HG03460 (cell line): ENCODE data around the gene FXYD2.

Experiments used
- ATAC-seq: cut with Tn5 transposase; IDR thresholded peaks from one replicate; pipeline ENCODE4 v1.9.1; 2021; ENCODE audit not compliant: unreplicated experiment

The FXYD2 gene

DNA sequence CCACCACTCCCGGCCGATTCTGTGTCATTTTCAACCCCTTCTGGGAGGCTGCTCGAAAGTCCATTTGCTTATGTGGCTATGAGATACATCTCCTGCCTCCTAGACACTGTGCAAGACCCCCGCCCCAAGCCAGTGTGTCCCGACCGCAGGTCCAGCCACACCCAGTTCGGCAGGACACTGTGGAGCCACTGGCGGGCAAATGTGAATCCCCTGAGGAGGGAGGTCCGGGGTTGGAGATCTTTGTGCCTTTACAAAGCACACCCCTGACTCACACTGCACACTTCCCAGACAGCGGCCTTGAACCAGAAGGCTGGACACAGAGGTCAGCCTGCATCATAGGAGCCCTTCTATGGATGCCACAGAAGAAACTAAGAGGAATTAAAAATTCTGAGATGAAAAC, 34.5 kb upstream of the FXYD2 start:
- ATAC-seq = no peak

DNA sequence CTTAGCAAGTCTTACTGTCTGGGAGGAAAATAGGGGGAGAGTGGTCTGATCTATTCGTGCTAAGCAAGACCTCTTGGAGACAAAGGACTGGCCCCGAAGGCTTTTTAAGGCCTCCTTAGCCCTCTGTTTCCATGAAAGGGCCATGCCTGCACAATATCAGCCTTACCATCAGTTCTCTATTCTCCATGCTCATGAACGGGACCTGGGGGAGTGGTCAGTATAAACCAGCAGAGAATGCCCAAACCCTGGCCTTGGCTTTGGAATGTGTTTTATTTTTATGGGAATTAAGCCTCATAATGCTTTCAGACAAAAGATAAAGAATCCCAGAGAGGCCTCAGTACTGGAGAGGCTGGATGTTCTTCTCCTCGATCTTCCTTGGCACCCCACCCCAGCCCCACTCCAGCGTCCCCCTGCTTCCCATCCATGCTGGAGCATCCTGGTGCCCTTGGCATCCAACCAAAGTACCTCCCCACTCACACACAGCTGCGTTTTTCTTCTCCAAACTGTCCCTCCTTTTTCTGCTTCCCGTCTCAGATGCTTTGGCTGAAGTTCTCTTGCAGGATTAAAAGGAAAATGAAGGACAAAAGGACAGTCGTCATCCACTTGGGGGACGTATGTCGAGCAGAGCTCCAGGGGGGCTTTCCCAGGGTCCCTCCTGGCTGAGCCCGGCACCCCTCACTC, 33.3 kb upstream of the FXYD2 start:
- no peak for ATAC-seq

DNA sequence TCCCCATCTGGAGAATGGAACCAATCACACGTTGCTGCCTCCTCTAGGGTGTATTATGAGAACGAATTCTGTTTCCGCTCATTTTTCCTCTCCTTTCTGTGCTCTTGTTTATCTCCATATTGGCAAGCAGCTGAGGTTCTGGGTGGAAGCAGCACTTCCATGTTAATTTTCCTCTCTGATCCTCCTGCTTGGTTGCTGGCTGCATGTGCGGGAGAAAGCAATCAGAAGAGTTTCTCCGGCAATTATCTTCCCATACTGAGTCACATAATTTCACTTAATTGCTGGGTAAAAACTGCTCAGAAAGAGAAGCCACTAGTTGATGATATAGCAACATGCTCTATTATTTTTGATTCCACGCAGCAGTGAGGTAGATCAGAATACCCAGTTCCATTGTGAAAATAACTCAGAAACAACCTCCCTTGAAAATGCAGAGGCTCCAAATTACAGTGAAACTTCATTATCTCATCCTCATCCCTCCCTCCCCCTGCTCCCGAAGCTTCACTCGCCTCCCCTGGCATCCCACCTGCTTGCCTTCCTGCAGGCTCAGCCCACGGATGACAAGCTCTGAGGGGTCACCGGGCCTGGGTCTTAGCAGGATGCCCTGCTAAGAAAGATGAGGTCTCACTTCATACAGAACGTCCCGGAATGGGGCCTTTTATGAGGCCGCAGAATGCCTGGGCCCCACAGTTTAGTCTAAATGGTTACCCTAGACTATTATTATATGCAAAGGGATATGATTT, 31.5 kb upstream of the FXYD2 start:
- no peak for ATAC-seq

DNA sequence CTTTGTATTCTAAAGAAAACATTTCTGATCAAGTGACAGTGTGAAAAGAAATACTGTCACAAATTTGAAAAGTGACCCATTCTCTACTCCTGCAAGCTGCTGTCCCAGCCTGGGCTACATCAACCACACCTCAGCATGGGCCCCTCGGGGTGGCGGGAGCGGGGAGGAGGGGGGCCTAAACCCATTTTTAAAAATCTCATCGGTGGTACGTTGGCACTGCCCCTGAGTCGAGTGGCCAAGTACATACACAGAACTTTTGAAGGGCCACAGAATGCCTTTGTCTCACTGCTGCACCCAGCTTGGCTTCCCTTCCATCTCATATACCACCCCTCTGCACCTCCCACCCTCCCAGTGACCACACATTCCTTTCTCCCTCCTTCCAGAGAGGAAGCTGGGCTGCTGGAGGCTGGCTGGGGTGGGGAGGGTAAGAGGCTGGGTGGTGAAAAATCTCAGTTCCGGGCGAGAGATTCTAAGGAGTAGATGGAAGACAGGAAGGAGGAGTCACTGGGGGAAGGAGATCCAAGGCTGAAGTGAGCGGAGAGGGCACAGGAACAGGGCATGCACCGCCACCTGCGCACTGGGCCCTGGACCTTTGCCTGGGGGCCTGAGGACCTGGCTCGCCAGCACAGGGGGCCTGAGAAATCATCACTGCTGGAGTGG, 30.8 kb upstream of the FXYD2 start:
- ATAC-seq = no peak

DNA sequence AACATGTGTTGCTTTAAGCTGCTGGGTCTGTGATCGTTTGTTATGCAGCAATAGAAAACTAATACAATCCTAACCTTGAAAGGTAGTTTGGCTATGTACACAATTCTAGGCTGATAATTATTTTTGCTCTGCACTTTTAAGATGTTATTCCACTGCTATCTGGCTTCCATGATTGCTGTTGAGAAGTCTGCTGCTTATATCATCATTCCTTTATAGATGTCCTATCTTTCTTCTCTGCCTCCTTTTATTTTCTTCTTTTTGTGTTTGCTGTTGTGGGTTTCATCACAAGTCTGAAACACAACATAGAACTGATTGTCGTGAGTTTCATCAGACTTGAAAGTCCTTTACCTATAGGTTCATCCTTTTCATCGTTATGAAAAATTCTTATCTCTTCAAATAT, 27.8 kb upstream of the FXYD2 start:
- ATAC-seq = no peak

DNA sequence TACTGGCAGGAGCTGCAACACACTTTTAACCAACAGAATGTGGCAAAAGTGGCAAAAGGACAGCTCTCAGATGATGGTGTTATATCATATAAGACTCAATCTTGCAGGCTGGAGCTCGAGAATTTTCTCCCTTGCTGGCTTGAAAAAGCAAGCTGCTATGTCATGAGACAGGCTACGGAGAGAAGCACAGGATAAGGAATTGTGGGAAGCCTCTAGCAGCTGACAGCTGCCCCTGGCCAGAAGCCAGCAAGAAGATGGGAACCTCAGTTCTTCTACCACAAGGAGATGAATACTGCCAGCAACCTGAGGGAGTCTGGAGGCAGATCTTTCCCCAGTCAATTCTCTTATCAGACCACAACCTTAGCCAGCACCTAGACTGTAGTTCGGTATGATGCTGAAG, 27.3 kb upstream of the FXYD2 start:
- no peak for ATAC-seq

DNA sequence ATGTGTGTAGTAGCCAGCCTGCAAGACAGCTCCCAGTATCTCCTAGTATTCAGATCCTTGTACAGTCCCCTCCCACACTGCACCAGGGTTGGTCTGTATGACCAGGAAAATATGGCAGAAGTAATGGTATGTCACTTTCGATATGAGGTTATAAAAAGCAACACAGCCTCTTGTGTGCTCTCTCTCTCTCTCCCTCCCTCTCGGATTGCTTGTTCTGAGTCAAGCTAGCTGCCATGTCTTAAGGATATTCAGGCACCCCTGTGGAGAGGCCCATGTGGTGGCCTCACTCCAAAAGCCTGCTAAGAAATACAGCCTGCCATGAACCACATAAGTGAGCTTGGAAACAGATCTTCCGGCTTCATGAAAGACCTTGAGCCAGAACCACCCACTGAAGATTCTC, 26.6 kb upstream of the FXYD2 start:
- no peak for ATAC-seq

DNA sequence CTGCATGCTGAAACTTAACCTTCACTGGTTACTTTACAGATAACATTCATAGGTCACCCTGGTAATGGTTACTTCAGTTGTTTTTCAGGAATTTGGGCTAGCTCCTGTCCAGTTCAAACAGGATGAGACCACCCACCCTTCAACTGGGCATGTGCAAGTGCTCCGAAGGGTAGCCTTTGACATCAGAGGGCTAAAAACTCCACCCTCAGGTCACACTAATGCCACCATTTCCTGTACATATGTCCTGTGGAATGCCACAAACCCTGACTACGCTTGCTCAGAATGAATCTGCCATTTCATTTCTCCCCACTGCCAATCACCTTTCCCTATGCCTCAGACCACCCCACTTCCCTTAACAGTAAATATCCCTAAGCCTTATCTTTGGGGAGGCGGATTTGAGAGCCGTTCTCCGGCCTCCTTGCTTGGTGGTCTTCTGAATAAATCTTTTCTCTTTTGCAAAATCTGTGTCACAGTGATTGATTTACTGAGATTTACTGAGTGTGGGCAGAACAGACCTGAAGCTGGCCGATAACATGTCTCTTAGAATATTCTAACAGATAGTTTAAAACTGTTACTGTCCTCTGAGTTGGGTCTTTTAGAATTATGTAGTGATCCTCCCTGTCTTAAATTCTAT, 25.4 kb upstream of the FXYD2 start:
- no peak for ATAC-seq

DNA sequence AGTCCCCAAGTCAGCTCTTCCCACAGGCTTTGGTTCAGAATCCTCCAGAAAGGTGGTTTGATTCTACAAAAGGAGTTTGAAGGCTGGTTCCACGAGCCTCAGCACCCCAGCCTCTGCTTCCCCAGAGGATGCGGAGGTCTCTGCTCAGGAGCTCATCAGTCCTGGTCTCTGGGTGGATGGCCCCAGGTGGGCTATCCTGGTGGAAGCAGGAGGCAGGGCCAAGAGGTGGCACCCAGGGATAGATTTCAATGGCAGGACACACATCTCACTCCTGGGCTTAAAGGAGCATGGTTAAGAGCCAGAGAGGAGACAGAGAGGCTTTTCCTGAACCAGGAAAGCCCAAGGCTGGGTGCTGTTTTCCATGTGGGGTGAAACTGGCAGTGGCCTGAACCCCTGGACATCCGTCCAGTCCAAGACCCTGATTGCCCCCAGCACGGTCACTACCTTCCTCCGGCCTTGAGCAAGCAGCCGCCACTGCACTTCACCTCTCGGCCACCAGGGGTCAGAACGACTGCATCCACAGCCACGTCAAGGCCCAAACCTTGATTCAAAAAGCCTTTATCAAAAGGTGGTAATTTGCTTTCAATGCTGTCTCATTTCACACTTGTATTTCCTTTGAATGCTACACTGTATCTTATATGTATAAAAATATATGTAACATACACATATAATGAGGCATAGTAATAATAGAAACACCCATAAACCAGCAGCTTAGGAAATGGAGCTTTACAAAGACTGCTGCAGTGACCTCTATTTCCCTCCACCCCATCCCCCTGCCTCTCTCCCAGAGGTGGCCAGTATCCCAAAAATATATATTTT, 19.3 kb upstream of the FXYD2 start:
- ATAC-seq = no peak

DNA sequence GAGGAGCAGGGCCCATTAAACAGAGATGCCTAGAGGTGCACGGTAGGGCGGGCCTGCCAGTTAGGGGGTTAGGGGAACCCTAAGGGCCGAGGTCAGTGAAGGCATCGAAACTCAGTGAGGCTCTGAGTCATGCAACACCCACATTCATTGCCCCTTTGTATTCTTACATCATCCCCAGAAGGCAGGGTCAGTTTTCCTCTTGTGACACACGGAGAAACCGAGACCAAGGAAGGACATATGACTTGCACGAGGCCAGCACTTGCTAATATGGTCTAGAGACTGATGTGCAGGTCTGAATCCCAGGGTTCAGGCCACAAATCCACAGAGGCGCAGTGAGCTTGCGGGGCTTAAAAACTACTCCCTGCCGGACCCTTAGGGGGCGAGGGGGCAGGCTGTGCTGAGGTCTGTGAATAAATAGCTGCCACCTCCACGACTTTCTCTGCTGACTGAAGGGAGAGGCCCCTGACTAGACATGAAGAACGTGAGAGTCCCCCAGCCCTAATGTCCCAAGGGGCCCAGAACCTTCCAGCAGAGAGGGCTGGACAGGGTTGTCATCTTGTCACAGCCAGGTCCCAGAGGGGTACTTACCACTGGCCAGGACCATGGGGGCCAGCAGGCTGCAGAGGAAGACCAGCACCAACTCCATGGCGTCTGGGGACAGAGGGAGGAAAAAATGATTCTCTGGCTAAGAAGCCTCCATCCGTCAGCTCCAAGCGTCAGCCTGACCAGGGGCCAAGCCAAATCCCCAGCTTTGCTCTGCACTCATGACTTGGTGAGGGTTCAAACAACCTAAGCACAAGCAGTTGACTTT, 17.8 kb upstream of the FXYD2 start:
- no peak for ATAC-seq

DNA sequence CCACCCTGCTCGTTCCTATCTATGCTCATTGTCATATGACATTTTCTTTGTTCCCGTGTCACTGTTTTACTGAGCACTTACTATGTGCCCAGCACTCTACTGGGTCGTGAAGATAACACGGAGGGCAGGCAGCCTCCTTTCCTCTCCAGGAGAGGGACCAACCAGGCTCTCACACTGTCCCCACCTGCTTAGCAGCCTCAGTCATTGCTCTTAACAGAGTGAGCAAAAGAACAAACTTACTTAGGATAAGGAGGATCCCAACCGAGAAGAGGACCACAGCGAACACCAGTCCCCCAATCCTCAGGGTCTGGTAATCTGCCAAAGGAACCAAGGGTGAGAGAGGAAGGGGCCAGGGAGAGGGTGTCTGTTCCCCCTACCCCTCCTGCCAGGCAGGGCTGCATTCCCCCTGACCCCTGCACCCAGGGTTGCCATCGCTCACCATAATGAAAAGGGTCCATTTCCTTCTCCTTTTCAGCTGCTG, 17.0 kb upstream of the FXYD2 start:
- no peak for ATAC-seq

DNA sequence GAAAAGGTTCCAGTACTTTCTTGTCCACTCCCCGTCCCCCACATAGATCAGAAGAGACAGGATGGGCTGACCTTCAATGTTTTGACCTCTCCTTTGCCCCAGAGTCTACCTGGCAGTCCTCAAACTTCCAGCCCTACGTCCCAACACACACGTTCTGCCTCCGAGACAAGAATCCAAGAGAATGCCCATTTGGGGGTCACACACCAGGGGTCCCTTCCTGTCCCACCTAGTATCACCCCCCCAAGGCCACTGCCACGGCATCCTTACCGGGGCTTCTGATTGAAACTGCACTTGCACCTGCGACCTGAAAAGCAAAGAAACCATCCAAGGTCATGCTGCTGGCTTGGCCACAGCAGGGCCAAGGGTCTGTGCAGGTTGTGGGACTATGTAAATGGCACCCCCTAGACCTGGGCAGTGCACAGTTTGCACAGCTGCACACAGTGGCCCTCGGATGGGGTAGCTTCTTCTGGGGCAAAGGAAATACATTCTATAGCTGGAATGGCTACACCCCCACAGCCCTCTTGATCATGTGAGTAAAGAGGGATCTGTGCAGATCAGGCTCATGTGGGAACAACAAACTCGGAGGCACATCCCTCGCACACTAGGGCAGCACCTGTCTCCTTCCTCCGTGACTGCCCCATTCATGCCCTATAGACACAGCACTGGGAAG, 16.5 kb upstream of the FXYD2 start:
- no peak for ATAC-seq

DNA sequence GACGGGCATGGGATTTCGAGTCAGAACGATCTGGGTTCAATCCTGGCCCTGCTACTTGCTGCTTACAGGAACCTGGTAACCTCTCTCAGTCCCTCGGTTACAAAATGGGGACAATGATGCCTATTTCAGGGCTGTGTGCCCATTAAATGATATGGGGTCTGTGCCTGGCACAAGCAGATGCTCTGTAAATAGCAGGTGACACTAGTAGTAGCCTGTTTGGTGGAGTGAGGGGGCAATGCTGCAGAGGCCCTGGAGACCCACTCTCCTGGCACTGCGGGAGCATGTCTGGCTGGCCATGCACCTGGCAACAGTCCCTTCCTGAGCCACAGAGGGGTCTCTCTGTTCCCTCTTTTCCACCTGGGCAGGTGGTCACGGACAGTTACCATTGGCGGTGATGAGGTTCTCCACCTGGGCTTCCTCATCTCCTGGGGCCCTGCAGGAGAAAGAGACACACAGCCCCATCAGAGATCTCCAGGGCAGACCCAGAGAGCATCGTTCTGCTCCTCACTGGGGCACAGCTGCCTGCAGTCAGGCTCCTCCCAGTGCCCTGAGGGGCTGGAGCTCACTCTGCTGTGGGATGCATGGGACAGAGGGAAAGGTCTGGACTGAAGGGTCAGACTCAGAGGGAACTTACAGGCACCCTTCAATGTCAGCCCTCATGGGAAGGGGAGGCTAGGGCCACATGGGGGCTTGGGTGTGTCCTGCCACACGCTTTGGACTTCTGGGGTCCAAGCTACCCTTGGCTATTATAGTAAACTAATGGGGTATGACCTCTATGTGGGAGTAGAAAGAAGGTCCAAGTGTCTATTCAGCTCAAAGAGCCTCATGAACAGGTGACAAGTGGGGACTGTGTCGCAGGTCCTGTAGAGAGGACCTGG, 15.6 kb upstream of the FXYD2 start:
- no peak for ATAC-seq

DNA sequence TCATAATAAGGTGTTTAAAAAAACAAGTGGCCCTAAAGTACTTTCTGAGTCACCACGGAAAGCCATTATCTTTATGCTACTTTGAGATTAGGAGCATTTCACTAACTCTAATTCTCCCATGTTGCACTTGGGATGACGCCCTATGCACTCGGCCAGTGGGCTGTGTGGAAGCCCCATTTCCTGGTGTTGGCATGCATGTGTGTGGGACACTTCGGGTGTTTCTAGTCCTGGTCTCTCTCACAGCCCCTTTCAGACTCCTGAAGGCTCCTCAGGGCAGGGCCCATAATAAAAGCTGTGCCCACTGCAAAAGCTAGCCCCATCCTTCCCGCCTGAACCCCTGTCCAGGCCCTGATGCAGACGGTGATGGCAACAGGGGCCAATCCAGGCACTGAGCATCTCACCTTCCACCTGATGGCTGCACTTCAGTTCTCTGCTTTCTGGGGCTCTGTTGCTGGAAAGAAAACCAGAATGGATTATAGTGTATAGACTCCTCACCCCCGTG, 14.9 kb upstream of the FXYD2 start:
- no peak for ATAC-seq

DNA sequence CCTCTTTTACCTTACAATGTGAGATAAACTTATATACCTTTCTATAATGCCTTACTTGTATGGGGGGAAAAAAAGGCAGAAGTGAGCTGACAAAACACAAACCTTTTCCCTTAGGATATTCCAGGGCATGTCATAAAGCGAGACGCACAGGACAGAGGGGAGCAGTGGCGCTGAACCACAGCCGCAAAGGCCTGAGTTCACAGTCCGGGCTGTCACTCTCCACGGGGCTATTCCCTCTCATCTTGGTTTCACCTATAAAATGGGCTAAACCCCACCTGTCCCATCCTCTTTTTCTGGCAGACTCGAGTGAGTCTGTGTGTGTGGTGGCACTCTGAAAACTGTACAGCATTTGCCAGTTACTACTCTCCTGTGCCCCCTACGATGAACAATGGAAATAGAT, 14.4 kb upstream of the FXYD2 start:
- ATAC-seq = no peak

DNA sequence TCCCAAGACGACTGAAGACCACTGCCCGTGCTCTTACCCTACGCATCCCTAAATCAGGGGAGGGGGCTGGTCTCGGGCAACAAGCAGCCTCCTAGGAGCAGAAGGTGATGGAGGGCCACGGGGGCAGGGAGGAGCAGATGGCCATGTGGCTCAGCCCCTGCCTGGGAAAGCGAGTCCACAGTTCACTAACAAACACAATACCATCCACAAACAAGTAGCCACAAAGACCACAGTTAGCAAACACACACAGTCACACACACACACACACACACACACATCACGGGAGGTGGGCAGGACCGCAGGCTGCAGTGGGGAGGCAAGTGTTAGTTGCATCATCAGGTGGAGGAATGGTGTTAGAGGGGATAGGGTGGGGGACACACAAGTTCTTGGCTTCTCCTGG, 13.2 kb upstream of the FXYD2 start:
- ATAC-seq = no peak

DNA sequence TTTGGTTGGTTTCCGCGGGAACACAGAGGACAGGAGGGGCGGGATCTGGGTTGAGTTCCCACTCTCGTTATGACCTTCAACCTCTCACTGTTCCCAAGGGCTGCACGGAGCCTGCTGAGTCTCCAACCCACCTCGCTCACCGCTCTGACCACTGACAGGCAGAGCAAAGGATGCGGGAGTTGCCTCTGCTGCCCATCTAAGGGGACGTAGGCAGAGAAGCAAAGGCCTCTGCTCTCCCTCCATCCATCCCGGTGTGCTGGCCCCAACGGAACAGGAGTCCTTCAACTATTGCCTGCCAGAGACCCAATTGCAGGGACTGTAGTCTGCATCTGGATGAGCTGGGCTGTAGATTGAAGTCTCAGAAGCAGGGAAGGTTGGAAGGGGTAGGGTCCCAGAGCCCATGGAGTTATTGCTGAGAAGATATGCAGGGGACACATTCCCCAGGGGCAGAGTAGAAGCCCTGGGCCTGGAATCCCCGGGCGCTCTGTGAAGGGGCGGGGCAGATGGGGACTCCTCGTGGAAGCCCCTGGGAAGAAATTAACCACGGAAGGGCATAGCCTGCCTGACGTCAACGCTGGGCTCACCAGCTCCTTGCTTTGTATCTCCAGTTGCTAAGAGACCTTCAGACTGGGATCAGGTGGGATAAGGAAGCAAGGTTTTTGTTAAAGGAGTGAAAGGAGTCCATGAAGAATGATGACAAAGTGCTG, 12.7 kb upstream of the FXYD2 start:
- ATAC-seq = no peak
